H1 (cell line): Measurements from ENCODE around the gene CHI3L2.

ENCODE experiments used
- BRCA1 ChIP-seq: IDR thresholded peaks from 2 replicates; pipeline ENCODE4 v1.6.1; 2012; ENCODE audit warnings: low read depth, low read length, improper control_type of control experiment
- CHD2 ChIP-seq: IDR thresholded peaks from 2 replicates; pipeline ENCODE4 v1.6.1; 2012; ENCODE audit warnings: low read length, improper control_type of control experiment
- CREB1 ChIP-seq: IDR thresholded peaks from 2 replicates; pipeline ENCODE4 v1.6.1; 2012; ENCODE audit warnings: inconsistent platforms
- CTCF ChIP-seq, 3 experiments: IDR thresholded peaks; 1 replicate in 2 of 3; 2 replicates in 1 of 3; pipeline versions ENCODE4 v1.5.1 to v1.6.1; 2011; ENCODE audit warnings: low read length in 3 of 3, mild to moderate bottlenecking in 3 of 3, inconsistent platforms in 2 of 3, low read depth in 1 of 3, moderate library complexity in 1 of 3; ENCODE audit not compliant: insufficient read depth in 1 of 3; ENCODE audit errors: control extremely low read depth in 1 of 3
- EZH2 ChIP-seq: fragments of 200-600 bp; sonication (generic); IDR thresholded peaks from 2 replicates; pipeline ENCODE4 v1.7.1; 2012; ENCODE audit warnings: low read depth, mild to moderate bottlenecking, moderate library complexity, low read length, inconsistent platforms; ENCODE audit not compliant: severe bottlenecking
- GABPA ChIP-seq: IDR thresholded peaks from 2 replicates; pipeline ENCODE4 v1.6.1; 2011; ENCODE audit warnings: mild to moderate bottlenecking, low read length, moderate library complexity, borderline replicate concordance; ENCODE audit not compliant: insufficient read depth
- KDM1A ChIP-seq: fragments of 200-600, 300-600 bp; sonication (generic); IDR thresholded peaks from 2 replicates; pipeline ENCODE4 v1.7.1; 2016; ENCODE audit warnings: mild to moderate bottlenecking, low read length, borderline replicate concordance
- MAX ChIP-seq: IDR thresholded peaks from 2 replicates; pipeline ENCODE4 v1.6.1; 2012; ENCODE audit warnings: inconsistent platforms
- POLR2AphosphoS5 ChIP-seq: IDR thresholded peaks from 2 replicates; pipeline ENCODE4 v1.6.1; 2011; ENCODE audit warnings: low read depth, low read length
- SIN3A ChIP-seq, 2 experiments: IDR thresholded peaks in 1 of 2; conservative IDR thresholded peaks in 1 of 2; 2 replicates each; pipeline ENCODE4 v1.6.1; 2011 to 2012; ENCODE audit warnings: low read length in 2 of 2, improper control_type of control experiment in 1 of 2, low read depth in 1 of 2, mild to moderate bottlenecking in 1 of 2
- SP1 ChIP-seq: IDR thresholded peaks from 2 replicates; pipeline ENCODE4 v1.6.1; 2011; ENCODE audit warnings: low read depth, low read length
- SUZ12 ChIP-seq: fragments of 200-600 bp; sonication (generic); IDR thresholded peaks from 2 replicates; pipeline ENCODE4 v1.6.1; 2012; ENCODE audit warnings: mild to moderate bottlenecking, inconsistent platforms, low read length, moderate library complexity, mixed read lengths
- TF ChIP-seq, protein P1 (sequence below): IDR thresholded peaks from 2 replicates; pipeline ENCODE4 v1.6.1; 2011; ENCODE audit warnings: low read length, improper control_type of control experiment

- TF ChIP-seq EZH2 (no peak), CREB1 (no peak), CTCF (IDR thresholded peaks at IDR 0.05; ENCODE audit: control extremely low read depth in 1 of 3, insufficient read depth in 1 of 3, low read depth in 1 of 3, low read length in 3 of 3) (no peak), SUZ12 (no peak), SP1 (no peak), GABPA (no peak), CHD2 (no peak), MAX (no peak), POLR2AphosphoS5 (no peak), SIN3A (conservative IDR thresholded peaks at IDR 0.05 in 1 of 2, IDR thresholded peaks at IDR 0.05 in 1 of 2; ENCODE audit: low read depth in 1 of 2, low read length in 2 of 2) (no peak), BRCA1 (no peak), KDM1A (no peak)
- TF ChIP-seq, protein P1, sequence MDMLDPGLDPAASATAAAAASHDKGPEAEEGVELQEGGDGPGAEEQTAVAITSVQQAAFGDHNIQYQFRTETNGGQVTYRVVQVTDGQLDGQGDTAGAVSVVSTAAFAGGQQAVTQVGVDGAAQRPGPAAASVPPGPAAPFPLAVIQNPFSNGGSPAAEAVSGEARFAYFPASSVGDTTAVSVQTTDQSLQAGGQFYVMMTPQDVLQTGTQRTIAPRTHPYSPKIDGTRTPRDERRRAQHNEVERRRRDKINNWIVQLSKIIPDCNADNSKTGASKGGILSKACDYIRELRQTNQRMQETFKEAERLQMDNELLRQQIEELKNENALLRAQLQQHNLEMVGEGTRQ = no peak
Observed at GRCh38 chr1:111242805-111243523, 15.5 kb downstream of the CHI3L2 start.
